Femur (tissue), 1 donor: ENCODE data around the gene MYPOP.

Experiments
- DNase-seq: peaks from one replicate; pipeline ENCODE4 v3.0.0-alpha.2; 2017

Gene MYPOP

GRCh38 chr19:45862564-45863334 lies 39.7 kb downstream of the MYPOP start, which contains the start of gene SYMPK:
Gene SYMPK, minus strand, starts transcription at chr19:45863147. Its CDS starts 8,652 bp downstream, at chr19:45854495.
- DNase-seq, result peak; percentile 100

GRCh38 chr19:45862271-45862563 lies 40.2 kb downstream of the MYPOP start:
- DNase-seq, result no peak

DNA sequence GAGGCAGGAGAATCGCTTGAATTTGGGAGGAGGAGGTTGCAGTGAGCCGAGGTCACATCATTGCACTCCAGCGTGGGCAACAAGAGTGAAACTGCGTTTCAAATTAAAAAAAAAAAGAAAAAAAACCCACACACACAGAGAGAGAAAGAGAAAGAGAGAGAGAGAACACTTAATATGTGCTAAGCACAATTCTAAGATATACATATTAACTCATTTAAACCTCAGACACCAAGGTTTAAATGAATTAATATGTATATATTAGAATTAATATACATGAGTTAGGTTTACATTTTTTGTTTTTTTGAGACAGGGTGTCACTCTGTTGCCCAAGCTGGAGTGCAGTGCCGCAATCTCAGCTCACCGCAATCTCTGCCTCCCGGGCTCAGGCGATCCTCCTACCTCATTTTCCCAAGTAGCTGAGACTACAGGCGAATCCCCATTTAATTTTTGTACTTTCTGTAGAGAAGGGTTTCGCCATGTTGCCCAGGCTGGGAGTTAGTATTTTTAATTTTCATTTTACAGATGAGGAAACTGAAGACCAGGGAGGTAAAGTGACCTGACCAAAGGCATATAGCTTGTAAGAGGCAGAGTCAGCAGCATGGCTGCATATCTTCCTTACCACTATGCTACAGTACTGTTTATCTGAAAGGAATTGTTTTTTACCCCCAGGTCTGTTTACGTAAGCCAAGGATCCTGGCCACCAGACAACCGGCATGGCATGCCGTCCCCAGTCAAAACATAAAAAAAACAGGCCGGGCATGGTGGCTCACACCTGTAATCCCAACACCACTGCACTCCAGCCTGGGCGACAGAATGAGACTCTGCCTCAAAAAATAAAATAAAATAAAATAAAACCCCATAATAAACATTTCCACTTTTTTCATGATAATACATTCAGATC lies 41.8 kb downstream of the MYPOP start:
- no peak for DNase-seq

DNA sequence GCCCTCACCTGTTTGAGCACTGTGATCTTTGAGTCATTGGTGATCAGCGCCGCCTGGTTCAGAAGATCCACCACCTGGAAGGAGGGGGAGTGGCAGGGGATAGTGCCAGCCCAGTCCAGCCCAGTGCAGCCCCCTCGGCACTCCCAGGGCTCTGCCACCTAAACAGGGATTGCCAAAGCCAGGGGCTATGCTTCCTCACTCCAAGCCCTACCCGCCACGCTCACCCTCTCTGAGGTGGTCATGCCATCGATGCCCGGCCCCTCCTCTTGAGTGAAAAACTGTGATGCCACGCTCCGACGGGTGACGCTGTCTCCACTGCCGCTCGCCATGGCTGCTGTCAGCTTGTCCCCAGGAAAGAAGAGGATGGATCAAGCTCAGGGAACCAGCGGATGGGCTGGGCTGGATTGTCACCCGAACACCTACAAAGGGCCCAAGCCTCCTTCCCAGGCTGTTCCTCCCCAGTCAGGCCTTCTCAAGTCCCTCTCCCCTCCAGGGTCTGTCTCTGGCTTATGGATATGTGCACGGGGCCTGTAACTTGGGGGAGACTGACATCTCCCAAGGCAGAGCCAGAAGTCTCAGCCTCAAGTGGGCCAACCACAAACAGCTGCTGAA lies 48.1 kb downstream of the MYPOP start:
- DNase-seq, result no peak

DNA sequence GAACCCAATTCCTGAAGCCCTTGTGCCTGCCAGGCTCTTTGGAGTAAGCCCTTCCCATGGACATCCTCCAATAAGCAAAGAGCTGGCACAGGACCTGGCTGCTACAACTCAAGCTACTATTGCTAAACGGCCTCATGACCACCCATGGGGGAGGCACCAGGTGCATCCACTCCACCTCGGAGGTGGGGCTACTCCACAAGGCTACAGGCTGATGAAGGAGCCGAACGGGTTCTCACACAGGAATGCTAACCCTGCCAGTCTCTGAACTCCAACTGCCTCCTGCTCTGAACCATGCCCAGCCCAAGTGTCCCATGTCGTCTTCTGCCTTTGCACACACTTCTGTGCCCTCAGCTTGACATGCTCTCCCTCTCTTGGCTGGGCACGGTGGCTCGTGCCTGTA lies 49.4 kb downstream of the MYPOP start:
- DNase-seq, result no peak

GRCh38 chr19:45852145-45852750 lies 50.2 kb downstream of the MYPOP start:
- no peak for DNase-seq

- no peak for DNase-seq
These were observed 53.5 kb downstream of the MYPOP start for GRCh38 chr19:45848922-45849321.

DNA sequence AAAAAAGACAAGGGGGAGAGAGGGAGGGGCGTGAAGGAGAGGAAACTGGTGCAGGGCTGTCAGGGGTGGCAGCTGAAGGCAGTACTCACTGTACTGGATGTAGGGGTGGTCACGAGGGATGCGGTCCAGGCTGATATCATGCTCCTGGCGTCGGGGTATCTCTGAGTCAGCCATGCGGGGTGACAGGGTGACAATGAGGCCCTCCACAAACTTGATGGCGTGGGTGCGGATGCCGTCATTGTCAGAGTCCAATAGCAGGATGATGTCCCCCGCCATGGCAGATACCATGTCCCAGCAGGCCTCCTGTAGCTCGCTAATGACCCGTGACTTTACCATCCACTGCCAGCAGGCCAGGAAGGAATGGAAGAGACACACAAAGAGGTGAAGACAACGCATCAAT lies 54.8 kb downstream of the MYPOP start:
- no peak for DNase-seq

DNA sequence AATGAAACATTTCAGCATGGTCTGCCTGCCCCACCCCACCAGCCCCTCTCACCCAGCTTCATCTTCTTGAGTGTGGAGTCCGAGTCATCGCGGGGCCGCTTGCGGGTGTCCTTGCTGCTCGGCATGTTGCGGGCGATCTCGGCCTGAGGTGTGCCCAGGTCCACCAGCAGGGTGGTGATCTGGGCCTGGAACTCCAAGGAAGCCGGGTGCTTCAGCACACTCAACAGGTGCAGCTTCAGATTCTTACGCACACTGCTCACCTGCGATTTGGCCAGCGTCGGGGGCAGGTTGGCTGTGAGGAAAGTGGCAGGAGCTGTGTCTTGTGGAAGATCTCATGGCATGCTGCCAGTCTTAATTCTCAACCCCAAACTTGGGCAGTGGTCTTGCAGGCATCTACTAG lies 60.2 kb downstream of the MYPOP start:
- DNase-seq, result no peak
